ENCODE data around the gene SLC6A13.
"Not testable (repeated sequence)": the region's sequence is repeated elsewhere in the genome, so short reads cannot be mapped to it uniquely, and the experiment has no call there.

- not testable (repeated sequence) for TF ChIP-seq CTCF (IDR thresholded peaks at IDR 0.05; ENCODE audit: borderline replicate concordance, extremely low read depth, low read length, poor library complexity, severe bottlenecking); EZH2 (IDR thresholded peaks at IDR 0.05; ENCODE audit: borderline replicate concordance, low read depth, low read length, severe bottlenecking)
Measured at GRCh38 chr12:302766-303165, 40.1 kb upstream of the SLC6A13 start.
